SK-N-SH treated with all-trans-retinoic acid at 6 μM for 48 hours (cell line): ENCODE data around the gene ZNF644.

Experiments
- ATAC-seq: fragments of 200-7000 bp; cut with Tn5 transposase; 3 replicates; pipeline ENCODE4 v1.9.1; 2020; ENCODE audit warnings: mild to moderate bottlenecking, moderate library complexity
- ARNTL ChIP-seq: fragments of 450-650 bp; formaldehyde crosslinking; IDR thresholded peaks from 2 replicates; pipeline ENCODE4 v1.5.0; 2020; ENCODE audit warnings: low read depth, mild to moderate bottlenecking, moderate library complexity, borderline replicate concordance
- BACH2 ChIP-seq: fragments of 250-450 bp; sonication (Bioruptor Pico); IDR thresholded peaks from 2 replicates; pipeline ENCODE4 v1.9.0; 2021; ENCODE audit warnings: mild to moderate bottlenecking, borderline replicate concordance
- CREB5 ChIP-seq: fragments of 250-450 bp; sonication (Bioruptor Pico); IDR thresholded peaks from 2 replicates; pipeline ENCODE4 v1.5.1; 2020; ENCODE audit warnings: low read depth, mild to moderate bottlenecking, moderate library complexity
- CSDC2 ChIP-seq: fragments of 250-450 bp; sonication (Bioruptor Pico); IDR thresholded peaks from 2 replicates; pipeline ENCODE4 v1.5.0; 2020; ENCODE audit warnings: mild to moderate bottlenecking, moderate library complexity
- CSRNP3 ChIP-seq: fragments of 250-450 bp; sonication (Bioruptor Pico); IDR thresholded peaks from 2 replicates; pipeline ENCODE4 v1.5.1; 2021; ENCODE audit warnings: mild to moderate bottlenecking, moderate library complexity
- ESRRG ChIP-seq: fragments of 250-450 bp; sonication (Bioruptor Pico); IDR thresholded peaks from 2 replicates; pipeline ENCODE4 v1.6.1; 2021; ENCODE audit warnings: mild to moderate bottlenecking
- GLIS3 ChIP-seq: fragments of 250-450 bp; sonication (Bioruptor Pico); IDR thresholded peaks from 2 replicates; pipeline ENCODE4 v1.5.0; 2020; ENCODE audit warnings: mild to moderate bottlenecking, moderate library complexity
- ISL1 ChIP-seq: fragments of 250-450 bp; sonication (Bioruptor Pico); IDR thresholded peaks from 2 replicates; pipeline ENCODE4 v2.1.2; 2022; ENCODE audit warnings: mild to moderate bottlenecking, moderate library complexity
- OSR1 ChIP-seq: fragments of 250-450 bp; sonication (Bioruptor Pico); IDR thresholded peaks from 2 replicates; pipeline ENCODE4 v1.8.0; 2022; ENCODE audit warnings: moderate library complexity, mild to moderate bottlenecking, inconsistent platforms
- PATZ1 ChIP-seq: fragments of 250-450 bp; sonication (Bioruptor Pico); IDR thresholded peaks from 2 replicates; pipeline ENCODE4 v1.8.0; 2020; ENCODE audit warnings: mild to moderate bottlenecking, moderate library complexity, borderline replicate concordance
- POU6F1 ChIP-seq: fragments of 250-450 bp; sonication (Bioruptor Pico); IDR thresholded peaks from 2 replicates; pipeline ENCODE4 v1.8.0; 2021; ENCODE audit warnings: low read depth, mild to moderate bottlenecking, moderate library complexity, borderline replicate concordance
- PPARA ChIP-seq: fragments of 250-450 bp; sonication (Bioruptor Pico); IDR thresholded peaks from 2 replicates; pipeline ENCODE4 v1.5.0; 2020; ENCODE audit warnings: mild to moderate bottlenecking, borderline replicate concordance
- RARB ChIP-seq: fragments of 250-450 bp; sonication (Bioruptor Pico); IDR thresholded peaks from 2 replicates; pipeline ENCODE4 v1.8.0; 2021; ENCODE audit warnings: mild to moderate bottlenecking, moderate library complexity
- SNAI2 ChIP-seq: fragments of 250-450 bp; sonication (Bioruptor Pico); IDR thresholded peaks from 2 replicates; pipeline ENCODE4 v1.5.0; 2020; ENCODE audit warnings: mild to moderate bottlenecking, moderate library complexity
- TCF4 ChIP-seq: fragments of 250-450 bp; sonication (Bioruptor Pico); IDR thresholded peaks from 2 replicates; pipeline ENCODE4 v1.8.0; 2021; ENCODE audit warnings: mild to moderate bottlenecking, moderate library complexity, borderline replicate concordance
- TOX ChIP-seq: fragments of 250-450 bp; sonication (Bioruptor Pico); IDR thresholded peaks from 2 replicates; pipeline ENCODE4 v1.8.0; 2021; ENCODE audit warnings: mild to moderate bottlenecking, moderate library complexity, borderline replicate concordance
- TSHZ2 ChIP-seq: fragments of 250-450 bp; sonication (Bioruptor Pico); IDR thresholded peaks from 2 replicates; pipeline ENCODE4 v1.5.0; 2020; ENCODE audit warnings: mild to moderate bottlenecking, moderate library complexity
- ZC3H10 ChIP-seq: fragments of 250-450 bp; sonication (Bioruptor Pico); IDR thresholded peaks from 2 replicates; pipeline ENCODE4 v1.5.1; 2021; ENCODE audit warnings: mild to moderate bottlenecking, moderate library complexity
- ZFP3 ChIP-seq: fragments of 250-450 bp; sonication (Bioruptor Pico); IDR thresholded peaks from 2 replicates; pipeline ENCODE4 v1.5.0; 2020; ENCODE audit warnings: mild to moderate bottlenecking, moderate library complexity
- ZFP30 ChIP-seq: fragments of 450-650 bp; formaldehyde crosslinking; IDR thresholded peaks from 2 replicates; pipeline ENCODE4 v1.5.0; 2022; ENCODE audit warnings: mild to moderate bottlenecking, moderate library complexity
- ZNF565 ChIP-seq: fragments of 450-650 bp; formaldehyde crosslinking; conservative IDR thresholded peaks from 2 replicates; pipeline ENCODE4 v1.5.0; 2020; ENCODE audit warnings: low read depth, mild to moderate bottlenecking, moderate library complexity
- ZNF8 ChIP-seq: fragments of 450-650 bp; formaldehyde crosslinking; IDR thresholded peaks from 2 replicates; pipeline ENCODE4 v1.5.0; 2020; ENCODE audit warnings: mild to moderate bottlenecking, moderate library complexity

Gene ZNF644

GRCh38 chr1:91013302-91013701, 8.5 kb downstream of the ZNF644 start (continued):
- TF ChIP-seq OSR1 (CRISPR knock-in tag) (no peak), TOX (CRISPR knock-in tag) (no peak), ZNF565 (CRISPR knock-in tag) (no peak), ZNF8 (CRISPR knock-in tag) (no peak), SNAI2 (no peak)

GRCh38 chr1:91012196-91012595, 9.6 kb downstream of the ZNF644 start:
- no peak for ATAC-seq
- TF ChIP-seq OSR1 (CRISPR knock-in tag) (no peak), ARNTL (no peak), TCF4 (CRISPR knock-in tag) (no peak), BACH2 (CRISPR knock-in tag) (no peak)

- no peak for TF ChIP-seq ZC3H10 (CRISPR knock-in tag)
- TF ChIP-seq ZFP3: no peak
- TF ChIP-seq ZFP30 (CRISPR knock-in tag): no peak
- TF ChIP-seq SNAI2: no peak
- TF ChIP-seq ARNTL: no peak
- no peak for TF ChIP-seq TSHZ2
- no peak for TF ChIP-seq CSRNP3 (CRISPR knock-in tag)
- no peak for TF ChIP-seq ISL1 (CRISPR knock-in tag)
- no peak for TF ChIP-seq CSDC2
- no peak for TF ChIP-seq PPARA
- no peak for TF ChIP-seq TOX (CRISPR knock-in tag)
- TF ChIP-seq POU6F1: no peak
- TF ChIP-seq ESRRG (CRISPR knock-in tag): no peak
- TF ChIP-seq TCF4 (CRISPR knock-in tag): no peak
- TF ChIP-seq ZNF8 (CRISPR knock-in tag): no peak
- no peak for TF ChIP-seq PATZ1 (CRISPR knock-in tag)
- no peak for TF ChIP-seq CREB5
- TF ChIP-seq, all 23 proteins: peak for 0
- no peak for ATAC-seq
These were observed 10.1 kb downstream of the ZNF644 start for GRCh38 chr1:91011726-91012125.

GRCh38 chr1:91007827-91008226, 14.0 kb downstream of the ZNF644 start:
- ATAC-seq: no peak
- TF ChIP-seq PATZ1 (CRISPR knock-in tag) (no peak), ZFP30 (CRISPR knock-in tag) (no peak), GLIS3 (CRISPR knock-in tag) (no peak), RARB (CRISPR knock-in tag) (no peak), TOX (CRISPR knock-in tag) (no peak), ZFP3 (no peak), ISL1 (CRISPR knock-in tag) (no peak)
